ENCODE results near the gene COL4A2.
A peak's percentile ranks its signal among the peaks of the same experiment; 100 is the strongest.

COL4A2 gene

DNA sequence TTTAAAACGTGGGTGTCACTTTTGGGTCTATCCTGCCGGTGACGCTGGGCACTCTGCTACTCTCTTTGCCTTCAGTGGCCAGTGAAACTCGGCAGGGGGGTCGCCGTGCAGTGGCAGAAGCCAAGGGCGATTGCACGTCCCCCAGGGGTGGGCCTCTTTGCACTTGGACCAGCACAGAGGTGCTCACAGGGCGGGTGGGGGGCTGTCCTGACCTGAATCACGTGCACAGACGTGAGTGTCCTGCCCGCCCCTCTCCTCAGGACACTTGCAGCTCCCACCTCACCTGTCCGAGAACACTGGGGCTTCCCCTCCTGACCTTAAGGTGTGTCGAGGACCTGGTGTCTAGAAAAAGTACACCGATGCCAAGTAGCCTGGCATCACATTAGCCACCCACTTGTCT, 16.3 kb upstream of the COL4A2 start:
- no peak for DNase-seq (ENCODE audit: low spot score)

DNA sequence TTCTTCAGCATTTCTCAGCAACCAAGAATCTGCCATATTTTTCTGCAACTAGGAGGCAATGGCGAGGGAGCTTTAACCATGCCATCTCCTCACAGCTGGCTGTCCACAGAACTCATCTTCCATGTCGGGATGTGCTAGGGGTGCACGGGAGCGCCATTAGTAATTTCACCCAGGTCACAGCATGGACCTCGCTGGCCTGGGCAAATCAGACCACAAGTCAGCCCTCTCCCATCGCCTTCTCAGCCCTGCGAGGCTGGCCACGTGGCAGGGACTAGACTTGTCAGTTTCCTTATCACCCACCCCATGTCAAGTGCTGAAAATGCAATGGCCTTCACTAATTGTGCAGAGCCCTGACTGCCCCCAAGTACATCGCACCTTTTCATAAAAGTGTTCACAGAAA, 15.8 kb upstream of the COL4A2 start:
- no peak for DNase-seq (ENCODE audit: low spot score)

DNA sequence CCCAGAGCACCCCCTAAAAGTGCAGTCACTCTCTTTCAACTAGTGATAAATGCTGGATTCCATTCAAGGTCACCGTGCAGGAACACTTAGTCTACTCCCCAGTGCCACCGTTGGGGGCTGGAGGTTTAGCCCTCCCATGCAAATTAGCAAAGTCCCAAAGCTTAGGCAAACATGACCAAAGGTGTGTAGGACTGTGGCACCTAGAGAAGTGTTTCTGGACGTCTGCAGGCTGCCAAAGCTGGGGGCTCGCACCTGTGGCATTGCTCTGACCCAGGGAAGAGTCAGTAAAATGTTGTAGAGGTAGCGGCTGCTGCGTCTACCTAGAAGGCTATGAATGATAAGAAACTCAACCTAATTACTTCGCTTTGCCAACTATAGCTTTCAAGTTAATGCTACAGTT, 14.0 kb upstream of the COL4A2 start:
- no peak for DNase-seq (ENCODE audit: low spot score)

DNA sequence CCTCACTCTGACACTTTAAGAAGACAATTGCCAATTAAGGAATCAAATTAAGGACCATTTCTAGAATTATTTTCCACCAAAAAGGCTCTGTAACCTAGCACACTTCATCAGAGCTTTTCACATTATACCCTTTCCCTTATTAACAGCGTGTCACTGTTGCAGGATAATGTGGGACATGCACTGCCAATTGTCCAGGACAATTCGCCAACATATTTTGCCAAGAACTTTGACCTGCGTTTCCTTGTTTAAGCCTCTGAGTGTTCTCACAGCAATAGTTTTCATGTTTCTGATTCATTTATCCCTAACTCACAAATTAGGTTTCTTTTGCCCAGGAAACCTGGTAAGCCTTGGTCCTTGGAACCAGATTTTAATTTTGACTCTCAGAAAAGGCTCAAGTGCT, 13.4 kb upstream of the COL4A2 start:
- no peak for DNase-seq (ENCODE audit: low spot score)

DNA sequence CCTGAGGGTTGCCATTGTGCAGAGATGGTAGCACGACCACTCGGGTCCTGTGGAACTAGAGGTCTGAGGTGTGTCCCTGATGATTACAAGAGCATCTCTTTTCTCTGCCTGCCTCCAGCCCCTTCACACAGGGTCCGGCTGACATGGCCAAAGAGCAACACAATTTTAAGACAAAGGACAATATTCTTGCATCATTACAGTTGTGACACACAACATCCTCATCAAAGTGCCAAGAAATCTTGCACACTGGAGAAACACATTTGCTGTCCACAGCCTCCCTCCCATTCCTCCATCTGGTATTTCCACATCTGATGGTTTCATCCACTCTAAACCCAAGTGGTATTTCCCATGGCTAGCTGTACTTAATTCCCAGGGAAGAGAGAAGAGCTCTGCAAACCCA, 12.9 kb upstream of the COL4A2 start:
- no peak for DNase-seq (ENCODE audit: low spot score)

DNA sequence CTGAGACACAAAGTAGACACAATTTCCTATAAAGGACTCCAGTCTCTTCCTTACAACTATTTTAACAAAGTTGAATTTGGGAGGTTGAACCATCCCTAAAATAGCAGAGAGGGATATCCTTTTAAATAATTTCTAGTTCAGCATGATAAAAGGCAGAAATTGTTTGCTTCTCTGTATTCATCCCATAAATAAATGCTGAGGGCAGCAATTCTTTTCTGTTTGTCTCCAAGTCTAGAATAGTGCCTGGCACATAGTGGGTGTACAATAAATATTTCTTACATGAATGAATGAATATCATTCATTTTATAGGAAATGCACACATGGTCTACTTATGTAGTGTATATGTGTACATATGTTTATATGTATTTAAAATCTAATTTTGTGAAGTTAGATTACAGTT, 12.5 kb upstream of the COL4A2 start:
- no peak for DNase-seq (ENCODE audit: low spot score)

DNA sequence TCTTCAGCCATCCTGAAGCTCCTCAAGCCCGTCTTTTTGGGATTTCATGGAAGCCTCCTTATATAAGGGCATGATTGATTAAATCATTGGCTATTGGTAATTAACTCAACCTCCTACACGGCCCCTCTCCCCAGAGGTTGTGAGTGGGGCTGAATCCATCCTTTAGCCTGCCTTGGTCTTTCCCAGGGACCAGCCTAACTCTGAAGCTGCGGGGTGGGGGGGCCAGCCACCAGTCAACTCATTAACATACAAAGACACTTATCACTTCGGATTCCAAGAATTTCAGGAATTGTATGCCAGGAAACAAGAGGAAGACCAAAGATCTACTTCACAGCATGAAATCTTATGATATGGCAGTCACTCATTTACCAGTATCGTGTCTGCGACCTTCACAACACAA, 10.1 kb upstream of the COL4A2 start:
- DNase-seq (ENCODE audit: low spot score): no peak

DNA sequence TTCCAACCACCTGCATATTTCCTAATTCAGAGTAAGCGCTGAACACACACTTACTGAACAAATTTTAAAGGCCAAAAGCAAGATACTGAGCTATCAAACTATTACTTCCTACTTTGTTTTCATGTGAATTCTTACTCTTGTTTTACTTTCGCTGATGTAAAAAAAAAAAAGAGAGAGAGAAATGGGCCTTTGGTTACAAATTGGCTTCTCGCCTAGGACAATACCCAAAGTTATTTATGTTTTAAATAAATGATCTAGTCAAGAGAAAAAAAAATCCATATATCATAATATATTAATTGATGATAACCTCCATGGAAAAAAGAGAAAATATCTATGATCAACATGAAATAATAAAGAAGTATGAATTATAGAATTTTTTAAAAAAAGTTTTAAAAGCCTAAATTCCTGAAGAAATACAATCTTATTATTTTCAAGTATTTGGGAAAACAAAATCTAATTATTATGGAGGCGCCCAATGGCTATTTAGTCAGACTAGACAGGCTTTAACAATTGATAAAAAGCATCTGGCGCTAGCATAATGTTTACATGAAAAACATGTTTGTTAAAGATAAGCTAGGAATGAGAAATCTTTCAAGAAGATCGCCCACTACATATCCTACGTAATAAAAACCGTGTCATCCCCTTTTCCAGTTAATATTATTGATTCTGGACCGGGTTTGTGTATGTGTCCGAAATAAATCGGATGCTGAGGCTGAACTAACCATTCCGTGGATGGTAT, 9.1 kb upstream of the COL4A2 start:
- no peak for DNase-seq (ENCODE audit: low spot score)

DNA sequence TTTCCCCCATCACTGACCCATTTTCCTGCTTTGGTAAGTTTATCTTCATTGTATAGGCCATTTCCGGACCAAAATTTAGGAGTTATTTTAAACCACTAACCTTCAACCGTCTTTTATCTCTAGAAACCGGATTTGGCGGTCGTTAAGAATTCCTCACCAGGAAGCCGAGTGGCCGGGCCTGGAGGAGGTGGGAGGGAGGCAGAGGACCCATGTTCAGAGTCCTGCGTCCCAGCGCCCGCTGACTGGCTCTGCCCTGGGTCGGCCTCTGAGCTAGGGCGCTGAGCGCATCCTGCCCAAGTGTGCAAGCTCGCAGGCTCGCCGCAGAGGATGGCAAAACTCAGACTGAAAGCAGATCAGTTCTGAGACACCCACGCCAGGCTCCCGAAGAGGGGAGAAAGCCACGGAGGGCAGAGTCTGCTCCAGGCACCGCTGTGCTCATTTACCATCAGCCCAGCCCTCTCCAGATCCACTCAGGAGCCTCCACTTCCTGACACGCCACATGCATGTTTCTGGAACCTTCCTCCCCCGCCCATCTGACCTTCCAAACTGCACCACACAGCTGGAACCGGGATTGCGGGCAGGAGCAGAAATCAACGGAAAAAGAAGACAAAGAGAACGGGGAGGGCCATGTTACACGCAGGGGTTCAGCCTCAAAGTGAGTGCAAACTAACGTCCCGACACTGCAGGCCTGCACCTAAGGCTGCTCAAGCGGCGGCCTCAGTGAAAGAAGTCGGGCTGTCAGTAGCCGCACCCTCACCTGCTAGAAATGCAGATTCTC, 8.4 kb upstream of the COL4A2 start:
- DNase-seq (ENCODE audit: low spot score): no peak

DNA sequence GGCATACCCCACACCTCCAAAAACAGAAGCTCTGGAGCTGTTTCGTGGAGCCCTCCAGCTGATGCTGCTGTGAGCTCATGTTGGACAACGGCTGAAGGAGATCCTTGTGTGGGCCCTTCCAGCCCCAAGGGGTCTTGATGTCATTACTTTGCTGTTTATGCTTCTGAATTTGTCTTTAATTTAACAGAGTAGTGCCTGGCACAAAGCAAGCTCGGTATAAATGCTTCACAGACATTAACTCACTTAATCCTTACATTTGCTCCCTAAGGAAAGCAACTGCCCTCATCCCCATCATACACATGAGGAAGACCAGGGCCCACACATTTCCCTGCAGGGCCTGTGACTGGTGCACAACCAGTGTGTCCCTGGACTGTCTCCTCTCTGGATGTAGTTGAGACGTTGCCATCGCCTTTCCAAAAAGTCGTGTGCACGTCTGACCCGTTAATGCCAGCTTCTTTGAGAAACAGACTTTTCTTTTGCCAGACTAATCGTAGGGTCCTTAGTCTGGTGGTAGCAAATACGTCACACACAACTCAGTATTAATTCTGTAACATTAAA, 7.7 kb upstream of the COL4A2 start:
- DNase-seq (ENCODE audit: low spot score): no peak

DNA sequence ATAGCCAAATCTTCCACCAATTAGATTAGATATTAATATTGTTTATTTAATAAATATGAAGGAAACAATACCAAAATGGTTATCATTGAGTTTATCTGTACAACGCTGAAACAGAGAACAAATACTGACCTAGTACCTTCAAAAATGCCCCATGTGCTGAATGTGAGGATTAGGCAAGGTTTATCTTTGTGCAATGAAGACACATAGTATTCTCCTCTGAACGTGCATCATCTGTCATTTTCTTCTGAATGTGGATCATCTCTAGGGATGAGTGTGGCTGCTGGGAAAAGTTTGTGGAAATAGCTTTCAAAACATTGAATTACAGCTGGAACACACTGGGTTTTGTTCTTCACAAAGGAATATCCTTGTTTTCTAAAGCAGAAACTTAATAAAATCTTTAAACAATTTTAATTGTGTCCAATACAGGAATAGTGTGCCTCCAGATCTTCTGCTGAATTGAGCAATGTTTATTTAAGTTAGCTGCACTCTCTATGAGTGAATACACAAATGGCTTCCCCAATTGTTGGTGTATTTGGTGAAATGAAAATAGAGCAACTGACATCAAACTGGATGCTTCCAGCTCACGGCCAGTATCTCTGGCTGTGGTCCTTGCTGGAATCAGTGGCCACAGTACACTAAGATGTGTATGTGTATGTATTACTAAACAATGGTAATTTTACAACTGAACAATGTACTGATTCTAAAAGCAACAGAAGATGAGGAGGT, 6.8 kb upstream of the COL4A2 start:
- DNase-seq (ENCODE audit: low spot score): no peak

DNA sequence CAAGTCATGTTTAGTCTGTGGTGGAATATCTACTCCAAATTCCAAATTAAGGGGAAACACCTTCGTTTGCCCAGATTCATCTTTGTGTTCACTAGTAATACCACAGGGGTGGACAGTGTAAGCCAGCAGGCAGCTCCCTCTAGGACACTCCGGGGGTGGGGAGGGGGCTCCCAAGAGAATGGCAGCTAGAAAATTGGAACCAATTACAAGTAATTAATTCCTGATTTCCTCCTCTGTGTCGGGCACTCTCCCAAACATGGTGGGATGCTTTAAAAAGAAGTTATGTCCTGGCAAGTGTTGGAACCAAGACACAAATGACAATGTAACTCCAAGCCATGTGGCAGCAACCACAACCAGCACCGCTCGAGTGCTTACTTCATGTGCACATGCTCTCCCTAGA, 6.0 kb upstream of the COL4A2 start:
- DNase-seq (ENCODE audit: low spot score): no peak

DNA sequence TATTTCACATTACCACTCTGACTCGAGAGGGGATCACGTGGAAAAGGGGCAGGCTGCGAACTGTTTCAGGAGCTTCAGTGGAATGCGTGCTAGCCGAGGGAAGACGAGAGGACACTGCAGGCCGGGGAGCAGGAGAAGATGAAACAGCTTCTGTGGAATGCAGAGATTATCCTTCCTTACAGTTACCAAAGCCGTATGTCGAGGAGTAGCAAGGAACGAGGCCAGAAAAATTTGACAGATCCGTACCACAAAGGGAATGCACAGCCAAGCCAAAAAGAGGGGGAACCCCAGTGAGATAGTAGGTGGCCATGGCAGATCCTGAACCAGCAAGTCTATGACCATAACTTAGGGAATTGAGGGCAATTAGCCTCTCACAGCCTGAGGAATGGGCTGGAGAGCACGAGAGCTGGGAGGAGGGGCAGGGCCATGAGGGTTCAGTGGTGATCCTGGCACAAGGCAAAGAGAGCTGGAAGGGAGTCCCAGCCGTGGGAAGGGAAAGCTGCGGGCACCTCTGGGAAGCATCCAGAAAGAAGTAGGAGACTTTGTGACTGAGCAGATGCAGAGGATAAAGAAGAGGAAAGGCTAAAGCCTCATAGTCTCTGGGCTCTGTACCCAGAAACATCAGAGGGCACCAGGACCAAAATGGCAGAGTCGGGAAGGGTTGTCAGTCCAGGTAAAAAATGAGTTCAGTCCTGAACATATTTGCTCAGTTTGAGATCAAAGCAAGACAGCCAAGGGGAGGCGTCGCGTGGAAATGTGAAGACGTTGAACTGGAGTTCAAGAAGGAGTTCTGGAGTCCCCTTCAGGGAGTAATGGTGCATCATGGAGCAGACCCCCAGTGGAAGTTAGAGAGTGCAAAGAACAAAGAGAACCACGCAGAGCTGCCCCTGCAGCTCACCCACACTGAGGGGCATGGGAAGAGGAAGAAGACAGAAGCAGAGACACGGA, 5.2 kb upstream of the COL4A2 start:
- no peak for DNase-seq (ENCODE audit: low spot score)

DNA sequence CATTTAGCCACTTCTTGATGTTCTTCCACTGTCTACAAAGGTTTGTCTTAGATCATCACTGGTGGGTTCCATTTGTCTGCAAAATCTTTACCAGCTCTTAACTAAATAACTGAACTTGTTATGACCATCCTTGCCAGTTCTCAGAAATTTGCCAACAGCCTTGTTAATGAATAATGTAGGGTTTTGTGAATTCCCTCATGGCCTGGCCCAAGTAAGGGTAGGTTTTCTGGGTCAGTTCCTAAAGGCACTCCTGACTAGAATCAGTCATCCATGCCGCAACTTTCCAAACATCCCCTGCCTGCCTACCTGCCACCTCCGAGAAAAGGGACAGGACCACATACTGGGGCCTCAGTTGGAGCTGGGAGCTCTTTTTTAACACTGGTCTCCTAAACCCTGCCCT, 4.1 kb upstream of the COL4A2 start:
- DNase-seq (ENCODE audit: low spot score): no peak

DNA sequence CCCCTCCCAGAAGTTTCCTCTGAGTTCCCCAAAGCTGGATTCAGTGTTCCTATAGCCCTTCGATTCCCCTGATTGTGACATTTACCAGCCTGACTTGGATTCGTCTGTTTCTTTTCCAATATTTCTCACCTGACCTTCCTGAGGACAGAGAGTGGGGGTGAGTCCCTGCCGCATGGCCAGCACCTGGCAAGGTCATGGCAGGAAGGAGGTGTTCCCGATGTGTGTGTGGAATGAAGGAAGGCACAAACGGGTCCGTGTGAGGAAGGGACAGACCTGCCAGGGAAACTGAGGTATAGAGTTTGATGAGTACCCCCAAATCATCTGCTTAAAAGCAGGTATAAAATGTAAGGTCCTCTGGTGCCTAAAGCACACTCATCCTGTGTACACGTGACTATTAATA, 3.4 kb upstream of the COL4A2 start:
- no peak for DNase-seq (ENCODE audit: low spot score)

DNA sequence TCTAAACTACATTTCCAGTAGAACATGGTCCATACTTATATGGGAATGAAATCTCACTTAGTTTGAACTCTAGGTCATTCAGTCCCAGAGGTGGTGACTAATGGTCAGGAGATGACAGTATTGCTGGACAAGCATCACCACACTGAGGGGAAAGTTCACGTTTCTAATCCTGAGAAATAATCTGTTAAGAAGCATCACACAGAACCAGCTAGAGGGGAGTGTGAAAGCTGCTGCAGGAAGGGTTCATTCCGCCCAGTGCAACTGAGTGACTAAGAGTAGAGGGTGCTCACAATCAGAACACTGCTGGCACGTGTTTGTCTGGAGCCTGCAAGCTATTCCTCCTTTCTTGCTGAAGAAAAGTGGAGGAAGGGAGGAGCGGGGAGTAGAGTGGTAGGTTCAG, 2.8 kb upstream of the COL4A2 start:
- no peak for DNase-seq (ENCODE audit: low spot score)

DNA sequence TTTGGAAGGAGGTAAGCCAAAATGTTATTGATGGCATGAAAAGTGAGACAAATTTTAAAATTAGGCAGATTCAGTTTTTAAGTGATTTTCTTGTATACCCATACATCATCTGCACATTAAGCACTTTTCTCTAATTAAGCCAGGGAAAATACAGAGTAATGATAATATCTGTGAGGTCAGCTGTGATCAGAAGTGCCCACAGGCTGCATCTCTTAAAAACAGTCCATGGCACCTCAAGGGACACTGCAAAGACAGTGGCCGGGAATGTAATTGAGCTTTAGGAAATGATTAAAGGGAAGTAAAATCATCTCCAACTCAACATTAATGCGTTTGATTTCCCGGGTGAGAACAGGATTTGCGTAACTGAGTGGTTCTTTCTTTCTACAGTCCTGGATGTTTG, 2.1 kb upstream of the COL4A2 start:
- no peak for DNase-seq (ENCODE audit: low spot score)

DNA sequence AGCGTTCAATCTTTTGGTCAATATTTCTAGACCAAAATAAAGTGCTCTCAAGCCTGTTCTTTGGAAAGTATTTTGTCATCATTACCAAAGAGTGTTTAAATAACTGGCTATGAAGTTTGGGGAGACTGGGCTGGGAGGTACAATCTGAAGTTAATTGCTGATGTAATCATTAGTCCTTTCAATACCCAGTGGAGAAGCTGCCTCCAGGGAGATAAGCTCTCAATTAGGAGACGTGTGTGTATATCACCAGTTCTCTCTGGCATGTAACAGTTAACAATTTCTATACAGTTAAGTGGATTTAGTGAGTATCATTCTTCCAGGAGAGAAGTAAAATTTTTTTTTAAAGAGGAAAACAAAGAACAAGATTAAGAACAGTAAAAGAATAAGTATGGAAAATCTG, 1.5 kb upstream of the COL4A2 start:
- no peak for DNase-seq (ENCODE audit: low spot score)

DNA sequence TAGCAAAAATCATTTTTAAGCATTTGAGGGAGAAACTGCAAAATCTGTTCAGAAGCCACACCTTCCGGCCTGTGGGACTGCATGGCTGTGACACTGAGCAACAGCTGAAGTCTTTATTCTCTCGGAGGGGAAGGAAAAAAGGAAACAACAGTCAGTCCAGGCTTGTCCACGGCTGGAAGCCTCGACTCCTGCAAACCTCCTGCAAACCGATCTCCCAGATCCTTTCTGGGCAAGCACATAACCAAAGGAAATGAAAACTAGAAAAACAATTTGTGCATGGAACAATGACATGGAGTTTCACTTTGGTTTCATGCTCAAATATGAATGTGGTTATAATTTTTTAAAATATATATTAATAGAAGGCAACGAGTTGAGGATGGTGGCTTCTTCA, 1.1 kb upstream of the COL4A2 start:
- DNase-seq (ENCODE audit: low spot score): no peak

DNA sequence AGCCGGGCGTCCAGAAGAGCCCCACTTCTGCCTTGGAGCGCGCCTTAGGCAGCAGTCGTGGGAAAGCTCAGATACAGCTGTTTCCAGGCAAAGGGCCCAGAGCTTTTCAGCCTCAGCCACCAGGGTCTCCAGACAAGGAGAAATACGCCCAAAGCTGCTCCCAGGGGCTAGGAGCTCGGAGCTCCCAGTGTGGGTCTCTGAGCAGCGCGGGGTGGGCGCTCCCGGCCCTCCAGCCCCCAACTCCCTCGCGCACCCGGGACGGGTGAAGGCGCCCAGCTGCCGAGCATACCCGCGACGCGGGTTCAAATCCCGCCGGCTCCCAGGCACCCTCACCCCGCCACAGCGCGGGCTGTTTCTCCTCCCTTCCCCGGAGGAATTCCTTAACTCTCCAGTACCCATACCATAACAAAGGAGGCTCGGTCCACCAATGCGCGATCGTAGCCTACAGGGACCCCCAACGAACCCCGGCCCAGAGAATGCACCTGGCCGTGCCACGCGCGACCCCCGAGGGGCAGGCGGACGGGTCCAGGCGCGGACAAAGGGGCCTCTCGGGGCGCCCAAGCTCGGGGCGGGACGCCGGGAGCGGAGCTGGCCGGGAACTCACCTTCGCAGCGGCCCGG, 634 bp upstream of the COL4A2 start:
- DNase-seq (ENCODE audit: low spot score): peak; percentile 43
